Skeletal muscle tissue (tissue), 5 donors: ENCODE measurements around the gene CHDH. TPM values are rescaled to one million over a fixed set of nuclear protein-coding genes. Genes with fewer than 3 reads are reported as not detected.

Experiments
- H3K27ac ChIP-seq: one replicate; pipeline ENCODE4 v1.7.0; 2013; ENCODE audit warnings: mild to moderate bottlenecking, low read depth, low read length, inconsistent platforms
- H3K27me3 ChIP-seq, 3 donors: one replicate each; pipeline ENCODE4 v1.7.0; 2013; ENCODE audit warnings: low read length in 3 of 3; ENCODE audit not compliant: control insufficient read depth in 3 of 3, insufficient read depth in 3 of 3
- H3K36me3 ChIP-seq, 3 donors: one replicate each; pipeline ENCODE4 v1.7.0; 2013; ENCODE audit warnings: low read length in 3 of 3; ENCODE audit not compliant: control insufficient read depth in 3 of 3, insufficient read depth in 3 of 3
- H3K4me1 ChIP-seq, 3 donors: one replicate each; pipeline ENCODE4 v1.7.0; 2013; ENCODE audit warnings: low read length in 3 of 3, mild to moderate bottlenecking in 3 of 3; ENCODE audit not compliant: control insufficient read depth in 3 of 3, insufficient read depth in 3 of 3
- H3K4me3 ChIP-seq, 3 donors: one replicate each; pipeline ENCODE4 v1.7.0; 2013; ENCODE audit warnings: low read length in 3 of 3
- H3K9ac ChIP-seq, 3 donors: one replicate each; pipeline ENCODE4 v1.7.0; 2013; ENCODE audit warnings: low read length in 3 of 3, mild to moderate bottlenecking in 3 of 3, moderate library complexity in 2 of 3, low read depth in 1 of 3
- H3K9me3 ChIP-seq, 3 donors: one replicate each; pipeline ENCODE4 v1.7.0; 2013; ENCODE audit warnings: low read length in 3 of 3; ENCODE audit not compliant: control insufficient read depth in 3 of 3
- small RNA-seq: library from RNA; depleted of rRNA; stranded (forward); fragments of <200 nt; gene quantifications from one replicate; pipeline ENCODE3, GENCODE V24; 2014
- total RNA-seq: library from RNA; depleted of rRNA; stranded (reverse); fragments of >200 nt; gene quantifications from one replicate; pipeline ENCODE4 v1.2.3, GENCODE V29; 2014
- donor health status: Osteomylitis.

The CHDH gene
- total RNA-seq, 1 donor from 2014 or later = 0.52 TPM

DNA sequence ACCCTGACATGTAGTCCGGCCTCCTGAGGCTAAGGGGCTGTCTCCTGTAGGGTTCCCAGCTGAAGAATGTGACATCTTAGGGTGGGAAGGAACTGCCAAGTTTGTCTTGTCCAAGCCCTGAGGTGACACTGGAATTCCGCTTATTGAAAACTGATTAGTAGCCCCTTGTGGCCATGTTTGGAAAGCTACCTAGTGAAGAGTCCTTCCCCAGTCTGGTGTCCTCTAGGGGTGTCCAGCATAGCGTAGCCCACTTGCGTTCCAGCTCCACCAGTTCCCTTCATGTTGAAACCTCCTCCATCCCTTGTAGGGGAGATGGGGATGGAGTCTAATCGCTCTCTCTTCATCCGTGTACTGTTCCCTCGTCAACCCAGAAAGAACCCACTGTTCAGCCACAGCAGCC, 79.5 kb downstream of the CHDH start:
- Histone ChIP-seq H3K9ac (no peak overlapping the region), H3K9me3 (no peaks in the 10 kb centered on the region), H3K4me3 (no peak overlapping the region), H3K4me1 (no peaks in the 10 kb centered on the region), H3K27ac (no peak overlapping the region), H3K27me3 (peaks cover 12 to 28% (median 26%) of the 10 kb centered on the region in 3 donors), H3K36me3 (no peaks in the 10 kb centered on the region)

DNA sequence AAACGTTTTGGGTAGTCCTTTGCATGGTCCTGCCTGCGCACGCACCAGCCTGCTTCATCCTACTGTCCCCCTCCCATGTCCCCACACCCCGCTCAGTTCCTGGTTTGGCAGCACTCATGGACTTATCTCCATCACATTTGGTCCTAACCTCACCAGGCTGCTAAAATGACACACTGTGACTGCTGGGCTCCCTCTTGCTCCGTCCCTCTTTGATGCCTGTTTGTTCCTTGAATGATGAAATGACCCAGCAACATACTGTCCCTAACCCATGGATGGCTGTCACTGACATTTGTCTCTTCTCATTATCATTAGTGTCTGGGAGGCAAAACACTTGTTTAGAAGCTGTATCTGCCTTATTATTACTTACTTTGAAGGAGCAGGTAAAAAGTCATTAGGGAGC, 80.5 kb downstream of the CHDH start:
- Histone ChIP-seq H3K4me3 (no peak overlapping the region), H3K27me3 (peaks cover 17 to 30% (median 29%) of the 10 kb centered on the region in 3 donors), H3K9ac (no peak overlapping the region), H3K9me3 (no peaks in the 10 kb centered on the region), H3K36me3 (no peaks in the 10 kb centered on the region), H3K27ac (no peak overlapping the region), H3K4me1 (no peaks in the 10 kb centered on the region)

- Histone ChIP-seq H3K4me3 (no peak overlapping the region), H3K27ac (no peak overlapping the region), H3K9me3 (no peaks in the 10 kb centered on the region), H3K36me3 (no peaks in the 10 kb centered on the region), H3K27me3 (peaks cover 11 to 21% (median 17%) of the 10 kb centered on the region in 3 donors), H3K9ac (no peak overlapping the region), H3K4me1 (no peaks in the 10 kb centered on the region)
Measured at GRCh38 chr3:53764026-53764775, 82.0 kb downstream of the CHDH start.

DNA sequence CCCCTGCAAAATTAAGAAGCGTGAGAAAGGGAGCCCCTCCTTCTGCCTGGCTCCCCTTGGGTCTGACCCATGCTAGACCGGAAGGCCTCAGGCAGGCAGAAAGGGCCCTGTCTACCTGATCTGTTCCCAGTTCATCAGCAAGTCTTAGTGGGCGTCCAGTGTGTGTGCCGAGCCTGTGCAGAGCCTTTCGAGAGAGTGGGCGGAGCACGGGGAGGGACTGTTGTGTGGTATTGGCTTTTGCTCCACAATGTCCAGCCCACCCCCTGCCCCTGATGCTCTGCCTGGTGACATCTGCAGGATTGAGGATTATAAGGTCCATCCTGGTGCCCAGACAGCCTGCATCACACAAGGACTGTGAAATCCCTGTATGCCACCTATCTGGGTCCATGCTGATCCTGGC, 82.9 kb downstream of the CHDH start:
- Histone ChIP-seq H3K27me3 (peaks cover 7 to 16% (median 13%) of the 10 kb centered on the region in 3 donors), H3K9me3 (no peaks in the 10 kb centered on the region), H3K36me3 (no peaks in the 10 kb centered on the region), H3K4me1 (no peaks in the 10 kb centered on the region), H3K4me3 (no peak overlapping the region), H3K9ac (no peak overlapping the region), H3K27ac (no peak overlapping the region)

Small RNA genes within 50 kb of the gene (small RNA-seq; reads per million reads assigned to genes)
- not detected for gene AC012467.1

Other genes starting within 250 kb of the CHDH start
- gene IL17RB, start 149 bp upstream of the CHDH start, total RNA-seq = 1.6 TPM
- 20.9 TPM for gene ACTR8, start 35.7 kb upstream of the CHDH start, total RNA-seq
- 45.9 TPM for gene SELENOK, start 45.4 kb upstream of the CHDH start, total RNA-seq